Kidney (tissue), 14 donors: ENCODE measurements around the gene SEC24C. TPM values are rescaled to one million over a fixed set of nuclear protein-coding genes. Genes with fewer than 3 reads are reported as not detected.

Source experiments
- DNase-seq, 5 donors: peaks; one replicate each; pipeline ENCODE4 v3.0.0-alpha.2; 2013 to 2020
- FAIRE-seq: peaks from 2 replicates; lab custom pipeline; 2012; peaks lifted over from hg19 to GRCh38; lab: Jason Lieb, UNC
- H3K27ac ChIP-seq, 2 donors: one replicate each; pipeline ENCODE4 v1.7.0; 2013; ENCODE audit warnings: low read depth in 2 of 2, low read length in 2 of 2, inconsistent platforms in 1 of 2
- H3K27me3 ChIP-seq: one replicate; pipeline ENCODE4 v1.7.1; 2013; ENCODE audit warnings: low read length, inconsistent platforms; ENCODE audit not compliant: control insufficient read depth, insufficient read depth
- H3K36me3 ChIP-seq, 3 donors: one replicate each; pipeline versions ENCODE4 v1.7.0 to v1.7.1; 2013; ENCODE audit warnings: low read length in 3 of 3, control low read depth in 1 of 3, inconsistent platforms in 1 of 3; ENCODE audit not compliant: insufficient read depth in 3 of 3, control insufficient read depth in 2 of 3
- H3K4me1 ChIP-seq, 3 donors: one replicate each; pipeline versions ENCODE4 v1.7.0 to v1.7.1; 2013; ENCODE audit warnings: low read length in 3 of 3, inconsistent platforms in 1 of 3, low read depth in 1 of 3; ENCODE audit not compliant: control insufficient read depth in 2 of 3, insufficient read depth in 2 of 3
- H3K4me3 ChIP-seq, 3 donors: one replicate each; pipeline versions ENCODE4 v1.7.0 to v1.8.1; 2013; ENCODE audit warnings: low read length in 3 of 3, control low read depth in 1 of 3, inconsistent platforms in 1 of 3
- H3K9ac ChIP-seq, 3 donors: one replicate each; pipeline versions ENCODE4 v1.7.0 to v1.7.1; 2013; ENCODE audit warnings: low read length in 3 of 3, control low read depth in 1 of 3, inconsistent platforms in 1 of 3
- H3K9me3 ChIP-seq, 3 donors: one replicate each; pipeline versions ENCODE4 v1.7.0 to v1.7.1; 2013; ENCODE audit warnings: low read length in 3 of 3, control low read depth in 1 of 3, inconsistent platforms in 1 of 3; ENCODE audit not compliant: control insufficient read depth in 2 of 3, insufficient read depth in 1 of 3
- intact Hi-C: fragments of 100-400 bp; cut with DNase I; formaldehyde crosslinking; loops from one replicate; pipeline ENCODE4 v1.11.1; 2022
- polyA plus RNA-seq: library from polyadenylated mRNA; stranded (reverse); fragments of 350-450 nt; fragmentation: Illumina TruSeq; extraction: RNeasy Lipid Tissue Mini Kit (QIAGEN cat#74804); gene quantifications from one replicate; pipeline ENCODE4 v1.2.3, GENCODE V29; 2014; ENCODE audit warnings: low read depth, low replicate concordance; ENCODE audit not compliant: insufficient read depth
- total RNA-seq: library from RNA; stranded (reverse); fragmentation: NEBNext Ultra II Directional; extraction: Animal tissue kit (Norgen Biotek cat#: 25700); gene quantifications from one replicate; pipeline ENCODE4 v1.2.1, GENCODE V29; 2021
- TF ChIP-seq, protein P1 (sequence below): IDR thresholded peaks from 3 replicates; pipeline ENCODE4 v1.5.1; 2012; ENCODE audit warnings: mild to moderate bottlenecking, moderate library complexity, borderline replicate concordance; ENCODE audit not compliant: insufficient read depth; ENCODE audit errors: extremely low read depth
- donor health status: control.
- donor health status: control.
- donor health status: control.
- donor health status: control.
- donor health status: control.
- donor health status: DM: yes; HTN: yes; CAD: no.
- donor health status: Normal renal cell carcinoma (clear cell type).

The SEC24C gene
- total and polyA plus RNA-seq, 2 donors from 2014 or later: 39.2 to 66.9 TPM

DNA sequence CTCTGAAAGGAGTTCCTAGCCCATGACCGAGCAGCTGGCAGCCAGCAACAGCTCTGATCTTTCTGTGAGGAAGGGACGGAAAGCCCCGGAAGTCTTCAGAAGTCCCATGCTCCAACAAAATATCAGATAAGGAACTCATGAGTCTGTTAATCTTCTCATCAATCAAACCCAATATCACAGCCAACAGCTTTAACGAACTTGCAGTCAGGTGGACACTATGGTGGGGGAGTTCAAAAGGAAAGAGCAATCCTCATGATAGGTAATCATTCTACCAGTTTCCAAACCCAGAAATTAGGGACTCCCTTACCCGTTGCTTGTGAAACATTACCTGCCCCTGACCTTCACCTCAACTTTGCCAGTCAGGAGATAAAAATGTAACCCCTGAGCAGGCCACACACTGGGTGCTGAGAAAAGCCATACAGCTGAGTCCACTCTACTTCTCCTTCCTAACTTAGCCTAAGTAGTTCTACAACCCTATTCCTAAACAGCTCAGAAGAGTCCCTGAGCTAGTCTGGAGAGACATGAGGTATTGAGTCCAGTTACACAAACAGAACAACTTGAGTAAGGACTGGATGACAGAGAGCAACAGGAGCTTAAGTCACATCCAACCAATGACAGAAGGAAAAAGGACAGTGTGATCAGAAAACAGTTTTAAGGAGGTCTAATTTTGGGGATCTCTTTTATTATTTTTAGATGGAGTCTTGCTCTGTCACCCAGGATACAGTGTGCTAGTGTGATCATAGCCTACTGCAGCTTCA lies 65.1 kb downstream of the SEC24C start:
- Histone ChIP-seq H3K36me3 (peaks cover 0 to 31% (median 19%) of the 10 kb centered on the region in 3 donors), H3K27ac (no peak overlapping the region), H3K4me3 (no peak overlapping the region), H3K4me1 (peaks cover 0 to 3% (median 0%) of the 10 kb centered on the region in 3 donors), H3K9ac (no peak overlapping the region), H3K27me3 (no peaks in the 10 kb centered on the region), H3K9me3 (no peaks in the 10 kb centered on the region)
- no peak for DNase-seq
- TF ChIP-seq, protein P1, sequence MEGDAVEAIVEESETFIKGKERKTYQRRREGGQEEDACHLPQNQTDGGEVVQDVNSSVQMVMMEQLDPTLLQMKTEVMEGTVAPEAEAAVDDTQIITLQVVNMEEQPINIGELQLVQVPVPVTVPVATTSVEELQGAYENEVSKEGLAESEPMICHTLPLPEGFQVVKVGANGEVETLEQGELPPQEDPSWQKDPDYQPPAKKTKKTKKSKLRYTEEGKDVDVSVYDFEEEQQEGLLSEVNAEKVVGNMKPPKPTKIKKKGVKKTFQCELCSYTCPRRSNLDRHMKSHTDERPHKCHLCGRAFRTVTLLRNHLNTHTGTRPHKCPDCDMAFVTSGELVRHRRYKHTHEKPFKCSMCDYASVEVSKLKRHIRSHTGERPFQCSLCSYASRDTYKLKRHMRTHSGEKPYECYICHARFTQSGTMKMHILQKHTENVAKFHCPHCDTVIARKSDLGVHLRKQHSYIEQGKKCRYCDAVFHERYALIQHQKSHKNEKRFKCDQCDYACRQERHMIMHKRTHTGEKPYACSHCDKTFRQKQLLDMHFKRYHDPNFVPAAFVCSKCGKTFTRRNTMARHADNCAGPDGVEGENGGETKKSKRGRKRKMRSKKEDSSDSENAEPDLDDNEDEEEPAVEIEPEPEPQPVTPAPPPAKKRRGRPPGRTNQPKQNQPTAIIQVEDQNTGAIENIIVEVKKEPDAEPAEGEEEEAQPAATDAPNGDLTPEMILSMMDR: no peak
- no peak for FAIRE-seq
- intact Hi-C loops: no loop called here

DNA sequence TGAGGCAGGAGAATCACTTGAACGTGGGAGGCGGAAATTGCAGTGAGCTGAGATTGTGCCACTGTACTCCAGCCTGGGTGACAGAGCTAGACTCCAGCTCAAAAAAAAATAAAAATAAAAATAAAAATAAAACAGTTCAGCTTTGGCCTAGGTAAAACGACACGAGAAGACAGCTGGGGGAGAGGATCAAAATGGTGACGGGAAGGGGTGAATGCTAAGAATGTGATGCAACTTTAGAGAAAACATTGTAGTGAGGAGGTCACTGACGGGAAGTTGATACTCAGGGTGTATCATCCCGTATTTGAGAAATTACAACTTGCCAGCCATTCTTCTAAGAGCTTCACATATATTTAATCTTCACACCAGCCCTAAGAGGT lies 66.2 kb downstream of the SEC24C start:
- Histone ChIP-seq H3K36me3 (peaks cover 0 to 33% (median 21%) of the 10 kb centered on the region in 3 donors), H3K4me1 (peaks cover 0 to 3% (median 0%) of the 10 kb centered on the region in 3 donors), H3K27ac (no peak overlapping the region), H3K9ac (peak overlapping the region; percentile 7 to 49 (median 31)), H3K9me3 (no peaks in the 10 kb centered on the region), H3K27me3 (no peaks in the 10 kb centered on the region), H3K4me3 (peak overlapping the region; percentile 49 to 71 (median 65))
- TF ChIP-seq, protein P1: no peak
- no peak for FAIRE-seq
- no peak for DNase-seq
- intact Hi-C loops: no loop called here

DNA sequence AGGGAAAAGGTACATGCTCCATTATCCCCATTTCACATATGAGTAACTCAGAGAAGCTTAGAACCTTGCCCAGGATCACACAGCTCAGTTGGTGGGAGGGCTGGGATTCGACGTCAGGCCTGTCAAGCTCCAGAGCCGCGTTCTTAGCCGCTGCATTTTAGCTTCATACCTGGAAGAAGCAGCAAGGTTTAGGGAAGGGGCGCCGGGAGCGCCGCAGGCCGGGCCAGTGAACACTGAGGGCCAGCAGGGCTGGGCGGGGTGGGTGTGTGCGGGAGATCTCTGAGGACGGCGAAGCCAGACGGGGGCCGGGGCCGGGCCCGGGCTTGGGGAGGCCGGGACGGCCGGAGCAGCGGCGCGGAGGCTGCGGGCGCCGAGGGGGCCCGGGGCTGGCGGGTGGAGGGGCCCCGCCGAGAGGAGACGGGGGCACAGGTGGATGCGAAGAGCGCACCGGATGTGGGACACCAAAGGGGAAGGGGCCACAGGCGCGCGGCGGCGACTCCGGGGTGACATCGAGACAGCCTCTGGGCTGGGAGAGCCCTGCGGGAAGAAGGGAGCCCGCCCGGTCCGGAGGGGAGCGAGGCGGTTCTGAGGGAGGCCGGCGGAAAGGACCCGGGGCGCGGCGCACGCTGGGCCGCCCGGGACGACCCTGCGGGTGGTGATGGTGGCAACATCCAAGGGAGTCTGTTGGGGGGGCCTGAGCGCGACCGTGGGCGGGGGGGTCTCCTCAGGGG lies 66.7 kb downstream of the SEC24C start:
- H3K9me3 ChIP-seq: no peaks in the 10 kb centered on the region
- intact Hi-C loops: no loop called here
- no peaks in the 10 kb centered on the region for H3K27me3 ChIP-seq
- TF ChIP-seq, protein P1: no peak
- peaks cover 0 to 3% (median 0%) of the 10 kb centered on the region in 3 donors for H3K4me1 ChIP-seq
- H3K27ac ChIP-seq: peak overlapping the region; percentile 66 to 68
- H3K4me3 ChIP-seq: peak overlapping the region; percentile 49 to 71 (median 65)
- H3K36me3 ChIP-seq: peaks cover 0 to 31% (median 15%) of the 10 kb centered on the region in 3 donors
- FAIRE-seq (no peak), DNase-seq (peak in 3 of 5 donors; percentile 30 to 89 (median 66))
- H3K9ac ChIP-seq: peak overlapping the region; percentile 7 to 73 (median 49)
